AG09319 (cell line): ENCODE results near the gene FNDC3B.

Source experiments
- DNase-seq: peaks from one replicate; pipeline ENCODE4 v3.0.0-alpha.2; 2010; ENCODE audit warnings: low read depth; ENCODE audit errors: extremely low read depth
- TF ChIP-seq, protein P1 (sequence below): IDR thresholded peaks from 2 replicates; pipeline ENCODE4 v1.5.1; 2011; ENCODE audit warnings: low read depth, mild to moderate bottlenecking, inconsistent platforms, low read length, moderate library complexity

Gene FNDC3B

DNA sequence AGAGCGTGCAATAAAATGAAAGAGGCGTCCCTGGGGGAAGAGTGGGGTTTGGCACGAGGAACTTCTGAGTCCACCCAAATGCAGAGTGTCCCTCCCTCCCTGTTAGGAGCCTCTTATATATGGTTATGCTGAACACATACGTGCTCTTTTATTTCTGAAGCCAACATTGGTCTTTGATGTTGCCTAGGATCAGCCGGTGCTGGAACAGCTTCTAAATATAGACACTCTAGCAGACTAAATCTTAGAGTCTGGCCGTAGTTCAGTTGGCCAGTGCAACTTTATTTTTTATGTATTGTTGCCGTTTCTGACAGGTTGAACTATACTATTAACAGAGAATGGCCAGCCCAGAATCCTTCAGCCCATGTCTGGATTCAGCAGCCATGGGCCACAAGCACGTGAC lies 280.2 kb downstream of the FNDC3B start:
- no peak for DNase-seq
- TF ChIP-seq, protein P1, sequence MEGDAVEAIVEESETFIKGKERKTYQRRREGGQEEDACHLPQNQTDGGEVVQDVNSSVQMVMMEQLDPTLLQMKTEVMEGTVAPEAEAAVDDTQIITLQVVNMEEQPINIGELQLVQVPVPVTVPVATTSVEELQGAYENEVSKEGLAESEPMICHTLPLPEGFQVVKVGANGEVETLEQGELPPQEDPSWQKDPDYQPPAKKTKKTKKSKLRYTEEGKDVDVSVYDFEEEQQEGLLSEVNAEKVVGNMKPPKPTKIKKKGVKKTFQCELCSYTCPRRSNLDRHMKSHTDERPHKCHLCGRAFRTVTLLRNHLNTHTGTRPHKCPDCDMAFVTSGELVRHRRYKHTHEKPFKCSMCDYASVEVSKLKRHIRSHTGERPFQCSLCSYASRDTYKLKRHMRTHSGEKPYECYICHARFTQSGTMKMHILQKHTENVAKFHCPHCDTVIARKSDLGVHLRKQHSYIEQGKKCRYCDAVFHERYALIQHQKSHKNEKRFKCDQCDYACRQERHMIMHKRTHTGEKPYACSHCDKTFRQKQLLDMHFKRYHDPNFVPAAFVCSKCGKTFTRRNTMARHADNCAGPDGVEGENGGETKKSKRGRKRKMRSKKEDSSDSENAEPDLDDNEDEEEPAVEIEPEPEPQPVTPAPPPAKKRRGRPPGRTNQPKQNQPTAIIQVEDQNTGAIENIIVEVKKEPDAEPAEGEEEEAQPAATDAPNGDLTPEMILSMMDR: no peak

DNA sequence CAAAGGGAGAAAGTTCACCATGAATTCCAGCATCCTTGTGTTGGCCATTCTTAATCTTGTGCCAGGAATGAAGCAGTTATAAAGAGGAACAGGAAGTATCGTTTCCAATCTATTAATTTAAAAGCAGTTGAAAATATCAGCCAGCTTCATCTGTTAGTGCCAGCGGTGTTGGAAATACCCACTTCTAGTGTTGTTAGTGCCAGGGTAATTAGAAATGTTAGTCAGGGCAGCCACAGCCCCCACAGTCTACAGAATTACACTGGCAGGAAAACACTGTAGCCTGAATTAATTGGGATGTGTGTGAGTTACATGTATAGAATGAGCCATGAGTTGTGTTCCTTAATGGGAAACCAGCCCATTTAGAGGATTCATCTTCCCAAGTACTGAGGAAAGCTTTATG lies 281.1 kb downstream of the FNDC3B start:
- no peak for DNase-seq
- TF ChIP-seq, protein P1: no peak

- TF ChIP-seq, protein P1: no peak
- DNase-seq: no peak
These were observed 281.7 kb downstream of the FNDC3B start for GRCh38 chr3:172321035-172321434.

- DNase-seq: no peak
These were observed 284.7 kb downstream of the FNDC3B start for GRCh38 chr3:172323894-172324610.

GRCh38 chr3:172324611-172325203 lies 285.3 kb downstream of the FNDC3B start:
- TF ChIP-seq, protein P1: no peak
- DNase-seq: no peak

More at GRCh38 chr3:172323894-172324610, 284.7 kb downstream of the FNDC3B start:
- TF ChIP-seq, protein P1: no peak

DNA sequence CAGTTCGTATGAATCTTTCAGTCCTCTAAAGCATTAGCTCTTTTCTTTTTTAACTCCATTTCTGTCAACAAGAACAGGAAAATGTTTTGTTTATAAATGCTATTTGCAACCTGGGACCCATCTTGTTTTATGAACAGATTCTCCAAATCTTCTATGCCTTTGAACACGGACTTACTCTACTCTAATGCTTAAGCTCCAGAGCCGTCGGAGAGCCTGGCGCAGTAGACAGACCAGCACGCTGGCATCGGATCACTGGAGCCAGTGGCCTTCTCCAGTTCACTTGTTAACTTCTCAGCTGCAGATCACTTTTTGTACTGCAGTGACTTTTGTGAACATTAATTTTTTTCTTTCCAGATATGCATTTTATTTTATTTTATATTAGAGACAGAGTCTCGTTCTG lies 286.1 kb downstream of the FNDC3B start:
- TF ChIP-seq, protein P1: no peak
- no peak for DNase-seq

- TF ChIP-seq, protein P1: no peak
- DNase-seq: no peak
These were observed 287.6 kb downstream of the FNDC3B start for GRCh38 chr3:172326993-172327392.
